GM10248 (cell line): ENCODE measurements around the gene FBXW8.

Source experiments
- CTCF ChIA-PET: fragments of 300-600 bp; sonication (Branson Sonifier 250); formaldehyde crosslinking; extraction: SDS; loops from one replicate; lab custom pipeline; 2021; ENCODE audit warnings: antibody characterized with exemption; lab: Yijun Ruan, JAX
- POLR2A ChIA-PET: fragments of 350-650 bp; sonication (Branson Sonifier 250); formaldehyde crosslinking; extraction: SDS; loops from one replicate; lab custom pipeline; 2020; ENCODE audit warnings: antibody characterized with exemption; lab: Yijun Ruan, JAX
- DNase-seq: peaks from one replicate; pipeline ENCODE4 v3.0.0; 2012; ENCODE audit errors: extremely low spot score
- CTCF ChIP-seq: IDR thresholded peaks from 2 replicates; pipeline ENCODE4 v1.5.1; 2012; ENCODE audit warnings: mild to moderate bottlenecking, low read depth; ENCODE audit errors: extremely low read depth, missing control alignments, control extremely low read depth

FBXW8 gene

GRCh38 chr12:116926283-116927243 lies 15.8 kb downstream of the FBXW8 start:
- TF ChIP-seq CTCF: no peak
- DNase-seq: no peak
- POLR2A ChIA-PET: no interaction called here
- CTCF ChIA-PET: interaction anchor here (1.0 kb wide), 1 partner anchor 9 kb away, joined by 4 read pairs; no protein-coding TSS in a partner anchor

GRCh38 chr12:116927244-116927940 lies 16.6 kb downstream of the FBXW8 start:
- no peak for TF ChIP-seq CTCF
- ChIA-PET POLR2A (no interaction called here), CTCF (interaction anchor here (1.0 kb wide), 1 partner anchor 8 kb away, joined by 4 read pairs; no protein-coding TSS in a partner anchor)
- no peak for DNase-seq

GRCh38 chr12:116928504-116928903 lies 17.8 kb downstream of the FBXW8 start:
- no peak for TF ChIP-seq CTCF
- CTCF ChIA-PET: interaction anchor here (0.7 kb wide), 1 partner anchor 12 kb away, joined by 3 read pairs; no protein-coding TSS in a partner anchor
- POLR2A ChIA-PET: no interaction called here
- no peak for DNase-seq

- TF ChIP-seq CTCF: no peak
- POLR2A ChIA-PET: no interaction called here
- DNase-seq: no peak
- CTCF ChIA-PET: no interaction called here
Observed at GRCh38 chr12:116929885-116930284, 19.1 kb downstream of the FBXW8 start.

- POLR2A ChIA-PET: no interaction called here
- no peak for DNase-seq
- no peak for TF ChIP-seq CTCF
- CTCF ChIA-PET: interaction anchor here (1.9 kb wide), 1 partner anchor 25 kb away, joined by 5 read pairs; no protein-coding TSS in a partner anchor
Observed at GRCh38 chr12:116931665-116932064, 20.9 kb downstream of the FBXW8 start.

GRCh38 chr12:116933091-116933490 lies 22.3 kb downstream of the FBXW8 start:
- ChIA-PET CTCF (interaction anchor here (1.9 kb wide), 1 partner anchor 24 kb away, joined by 5 read pairs; no protein-coding TSS in a partner anchor), POLR2A (no interaction called here)
- DNase-seq: no peak
- TF ChIP-seq CTCF: no peak
